LNCaP clone FGC (cell line): ENCODE data around the gene LHX1.

Source experiments
- DNase-seq: peaks from one replicate; pipeline ENCODE4 v3.0.0-alpha.2; 2011; ENCODE audit warnings: low read depth
- H3K4me3 ChIP-seq: 2 replicates; pipeline ENCODE4 v1.5.1; 2011; ENCODE audit warnings: mild to moderate bottlenecking, low read depth, low read length, control low read depth
- TF ChIP-seq, protein P1 (sequence below): IDR thresholded peaks from 2 replicates; pipeline ENCODE4 v1.5.1; 2012; ENCODE audit warnings: mild to moderate bottlenecking; ENCODE audit not compliant: control insufficient read depth, insufficient read depth; ENCODE audit errors: extremely low read depth

Gene LHX1

DNA sequence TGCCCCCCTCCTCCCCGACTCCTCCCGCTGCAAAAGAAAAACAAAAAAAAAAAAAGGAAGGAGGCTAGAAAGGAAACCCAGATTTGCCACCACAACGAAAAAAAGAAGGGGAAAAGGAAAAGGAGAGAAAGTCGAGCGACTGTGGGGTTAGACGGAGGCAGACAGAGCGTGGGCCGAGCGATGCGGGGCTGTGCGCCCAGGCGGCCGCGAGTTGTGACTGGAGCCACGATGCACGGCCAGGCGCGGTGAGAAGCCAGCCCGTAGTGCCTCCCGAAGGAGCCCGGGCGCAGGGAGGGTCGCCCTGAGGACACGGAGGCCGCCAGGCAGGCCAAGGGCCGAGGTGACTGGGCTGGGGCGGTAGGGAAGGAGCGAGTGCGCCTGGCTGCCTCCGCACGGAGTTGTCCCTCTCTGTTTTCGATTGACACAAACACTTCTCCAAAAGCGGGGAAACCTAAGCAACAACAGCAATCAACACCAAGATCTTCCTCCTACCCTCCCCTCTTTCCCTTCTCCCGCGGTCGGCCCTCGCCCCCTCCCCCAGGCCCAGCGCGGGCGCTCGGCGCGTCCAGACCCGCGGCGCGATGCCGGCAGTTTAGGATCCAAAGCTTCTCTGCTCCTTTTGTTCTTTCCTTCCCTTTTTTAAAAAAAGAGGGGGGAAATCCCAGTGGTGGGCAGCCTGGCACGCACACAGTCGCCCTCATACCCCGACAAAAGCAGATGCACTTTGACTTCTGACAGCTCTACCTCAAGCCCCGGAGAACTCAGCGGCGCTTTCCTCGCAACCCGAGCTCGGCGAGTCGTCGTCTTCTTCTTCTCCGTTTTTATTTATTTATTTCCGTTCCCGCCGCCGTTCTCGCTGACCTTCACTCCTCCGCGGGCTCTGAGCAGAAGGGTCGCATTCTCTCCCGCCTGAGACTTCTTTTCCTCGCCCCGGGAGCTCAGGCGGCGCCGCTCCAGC, at the start of gene LHX1:
TSS of gene LHX1 (plus strand) at position 475 of the 958 bp plus-strand sequence. CDS start 723 bp downstream, outside the sequence.
- TF ChIP-seq, protein P1, sequence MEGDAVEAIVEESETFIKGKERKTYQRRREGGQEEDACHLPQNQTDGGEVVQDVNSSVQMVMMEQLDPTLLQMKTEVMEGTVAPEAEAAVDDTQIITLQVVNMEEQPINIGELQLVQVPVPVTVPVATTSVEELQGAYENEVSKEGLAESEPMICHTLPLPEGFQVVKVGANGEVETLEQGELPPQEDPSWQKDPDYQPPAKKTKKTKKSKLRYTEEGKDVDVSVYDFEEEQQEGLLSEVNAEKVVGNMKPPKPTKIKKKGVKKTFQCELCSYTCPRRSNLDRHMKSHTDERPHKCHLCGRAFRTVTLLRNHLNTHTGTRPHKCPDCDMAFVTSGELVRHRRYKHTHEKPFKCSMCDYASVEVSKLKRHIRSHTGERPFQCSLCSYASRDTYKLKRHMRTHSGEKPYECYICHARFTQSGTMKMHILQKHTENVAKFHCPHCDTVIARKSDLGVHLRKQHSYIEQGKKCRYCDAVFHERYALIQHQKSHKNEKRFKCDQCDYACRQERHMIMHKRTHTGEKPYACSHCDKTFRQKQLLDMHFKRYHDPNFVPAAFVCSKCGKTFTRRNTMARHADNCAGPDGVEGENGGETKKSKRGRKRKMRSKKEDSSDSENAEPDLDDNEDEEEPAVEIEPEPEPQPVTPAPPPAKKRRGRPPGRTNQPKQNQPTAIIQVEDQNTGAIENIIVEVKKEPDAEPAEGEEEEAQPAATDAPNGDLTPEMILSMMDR: no peak
- no peak for DNase-seq
- H3K4me3 ChIP-seq: peak within 1 kb of the TSS; percentile 40

- DNase-seq: no peak
- no peak overlapping the region for H3K4me3 ChIP-seq
- TF ChIP-seq, protein P1: no peak
These were observed 48.9 kb upstream of the LHX1 start for GRCh38 chr17:36888236-36888951.

DNA sequence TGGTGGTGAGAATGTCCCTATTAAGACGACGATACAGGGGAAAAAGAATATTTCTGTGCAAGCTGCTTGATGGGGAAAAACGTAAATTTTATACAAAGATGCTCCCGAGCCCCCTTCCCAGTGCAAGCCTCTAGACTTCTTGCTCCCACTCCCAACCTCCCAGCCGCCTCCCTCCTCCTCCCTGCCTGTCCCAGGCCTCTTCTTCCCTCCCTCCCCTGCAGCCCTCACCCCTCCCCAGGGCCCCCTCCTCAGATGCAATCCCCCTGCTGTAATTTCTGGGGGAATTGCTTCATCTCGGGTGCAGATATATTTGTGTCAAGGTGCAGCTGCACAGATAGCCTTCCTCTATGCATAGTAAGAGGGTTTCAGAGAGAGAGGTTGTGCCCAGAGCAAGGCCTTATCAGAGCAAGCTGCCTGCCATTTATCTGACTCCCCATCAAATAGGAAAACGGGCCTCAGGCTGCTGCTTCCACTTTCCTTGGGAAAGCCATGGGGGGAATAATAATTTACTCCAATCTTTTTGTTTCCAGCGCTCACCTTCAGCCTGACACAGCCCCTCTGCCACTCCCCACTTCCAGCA, 47.4 kb upstream of the LHX1 start:
- TF ChIP-seq, protein P1: no peak
- DNase-seq: no peak
- H3K4me3 ChIP-seq: no peak overlapping the region

DNA sequence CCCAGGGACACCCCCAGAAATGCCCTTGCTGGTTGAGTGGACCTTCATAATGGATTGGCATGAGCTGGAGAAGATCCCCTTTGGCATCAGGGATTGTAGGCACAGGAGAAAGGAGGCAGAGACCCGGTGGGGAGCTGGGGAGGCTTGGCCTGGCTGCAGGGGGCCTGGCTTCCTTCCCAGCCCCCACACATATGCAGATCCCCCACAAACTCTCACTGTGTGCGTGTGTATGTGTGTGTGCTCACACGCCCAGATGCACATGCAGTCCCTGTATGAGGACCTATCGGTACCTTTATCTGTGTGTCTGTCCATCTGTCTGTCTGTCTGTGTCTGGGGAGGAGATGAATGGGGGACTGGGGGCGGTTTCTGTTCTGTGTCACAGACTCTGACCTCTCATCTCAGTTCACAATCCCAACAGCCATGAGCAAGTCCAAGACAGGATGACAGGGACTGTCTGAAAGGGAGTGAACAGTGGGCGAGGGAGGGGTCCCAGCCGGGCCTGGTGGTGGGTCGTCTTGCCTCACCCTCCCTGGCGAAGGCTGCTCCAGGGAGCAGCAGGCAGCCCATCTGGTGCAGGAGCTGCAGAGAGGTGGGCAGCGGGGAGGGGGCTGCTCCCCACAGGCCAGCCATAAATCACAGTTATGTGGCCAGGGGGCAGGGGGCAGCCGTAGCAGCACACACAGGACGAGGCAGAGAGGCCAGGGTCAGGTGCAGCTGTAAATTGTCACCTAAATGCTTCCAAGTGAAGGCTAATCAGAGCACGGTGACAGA, 46.7 kb upstream of the LHX1 start:
- no peak for DNase-seq

GRCh38 chr17:36892112-36892838, 45.0 kb upstream of the LHX1 start:
- no peak for DNase-seq
- H3K4me3 ChIP-seq: no peak overlapping the region
- TF ChIP-seq, protein P1: peak; percentile 17; the same call in 1 of the 2 replicates

More for the DNA sequence above, 46.7 kb upstream of the LHX1 start:
- no peak overlapping the region for H3K4me3 ChIP-seq
- TF ChIP-seq, protein P1: no peak
